K562 (cell line): ENCODE results near the gene CPZ. TPM values are rescaled to one million over a fixed set of nuclear protein-coding genes. Genes with fewer than 3 reads are reported as not detected.
A peak's percentile ranks its signal among the peaks of the same experiment; 100 is the strongest.

ENCODE experiments used
- ARNT ChIP-seq, 2 experiments: fragments of 450-650 bp; IDR thresholded peaks; 2 replicates each; pipeline ENCODE4 v1.6.1; 2016; ENCODE audit warnings: mild to moderate bottlenecking in 1 of 2
- BRD9 ChIP-seq: fragments of 450-650 bp; IDR thresholded peaks from 2 replicates; pipeline ENCODE4 v1.6.1; 2018; ENCODE audit warnings: low read depth; ENCODE audit not compliant: partially characterized antibody
- CSDE1 ChIP-seq, 2 experiments: fragments of 450-650 bp; IDR thresholded peaks; 2 replicates each; pipeline ENCODE4 v1.6.1; 2016; ENCODE audit warnings: mild to moderate bottlenecking in 1 of 2
- E2F4 ChIP-seq: sonication (generic); formaldehyde crosslinking; IDR thresholded peaks from 2 replicates; pipeline ENCODE4 v1.8.0; 2022; ENCODE audit warnings: mild to moderate bottlenecking, low read depth, missing genetic modification reagents
- HNRNPH1 ChIP-seq: fragments of 200-400 bp; formaldehyde crosslinking; optimal IDR thresholded peaks from 2 replicates; pipeline ENCODE3; 2017; ENCODE audit warnings: low read depth, mild to moderate bottlenecking, low read length, moderate library complexity
- HSF4 ChIP-seq: fragments of 250-450 bp; sonication (Bioruptor Pico); IDR thresholded peaks from 2 replicates; pipeline ENCODE4 v2.1.2; 2022; ENCODE audit warnings: mild to moderate bottlenecking, moderate library complexity, borderline replicate concordance
- LARP7 ChIP-seq: fragments of 450-650 bp; IDR thresholded peaks from 2 replicates; pipeline ENCODE4 v1.6.1; 2016
- MEIS2 ChIP-seq: fragments of 450-650 bp; IDR thresholded peaks from 2 replicates; pipeline ENCODE4 v1.6.1; 2014; ENCODE audit warnings: mild to moderate bottlenecking; ENCODE audit not compliant: partially characterized antibody
- MTA1 ChIP-seq: fragments of 450-650 bp; IDR thresholded peaks from 2 replicates; pipeline ENCODE4 v1.6.1; 2017; ENCODE audit warnings: borderline replicate concordance
- MYBL2 ChIP-seq, 2 experiments: fragments of 450-650 bp in 1 of 2; sonication (generic) in 1 of 2; formaldehyde crosslinking in 1 of 2; IDR thresholded peaks; 2 replicates each; pipeline versions ENCODE4 v1.6.1 to v1.8.1; 2017 to 2022; ENCODE audit warnings: borderline replicate concordance in 1 of 2, inconsistent platforms in 1 of 2, low read depth in 1 of 2, mild to moderate bottlenecking in 1 of 2, missing genetic modification reagents in 1 of 2, moderate library complexity in 1 of 2
- NCOA1 ChIP-seq: fragments of 450-650 bp; IDR thresholded peaks from 2 replicates; pipeline ENCODE4 v1.6.1; 2016; ENCODE audit warnings: low read depth
- NFRKB ChIP-seq: fragments of 450-650 bp; IDR thresholded peaks from 2 replicates; pipeline ENCODE4 v1.6.1; 2016; ENCODE audit warnings: low read depth
- PHB2 ChIP-seq: fragments of 450-650 bp; IDR thresholded peaks from 2 replicates; pipeline ENCODE4 v1.6.1; 2017; ENCODE audit warnings: low read depth
- POLR2A ChIP-seq: fragments of 450-650 bp; conservative IDR thresholded peaks from 2 replicates; pipeline ENCODE4 v1.6.1; 2016
- POLR2H ChIP-seq: IDR thresholded peaks from 2 replicates; pipeline ENCODE4 v1.6.1; 2016; ENCODE audit warnings: missing genetic modification characterization, low read depth, mild to moderate bottlenecking, control low read depth, missing compliant biosample characterization, moderate library complexity
- PREB ChIP-seq: sonication (generic); formaldehyde crosslinking; IDR thresholded peaks from 2 replicates; pipeline ENCODE4 v1.8.1; 2023; ENCODE audit warnings: mild to moderate bottlenecking, missing genetic modification reagents
- PTBP1 ChIP-seq: fragments of 200-400 bp; formaldehyde crosslinking; IDR thresholded peaks from 2 replicates; pipeline ENCODE4 v1.6.1; 2017; ENCODE audit warnings: low read depth, low read length
- RBM14 ChIP-seq: fragments of 200-400 bp; formaldehyde crosslinking; IDR thresholded peaks from 2 replicates; pipeline ENCODE4 v1.6.1; 2018; ENCODE audit warnings: low read depth, mild to moderate bottlenecking, low read length, moderate library complexity, borderline replicate concordance; ENCODE audit not compliant: insufficient read depth
- RBM39 ChIP-seq: fragments of 200-400 bp; formaldehyde crosslinking; optimal IDR thresholded peaks from 2 replicates; pipeline ENCODE3; 2018; ENCODE audit warnings: low read depth, low read length
- TCFL5 ChIP-seq: fragments of 250-450 bp; sonication (Bioruptor Pico); conservative IDR thresholded peaks from 2 replicates; pipeline ENCODE4 v1.6.1; 2021; ENCODE audit warnings: mild to moderate bottlenecking, moderate library complexity, matching md5 sums
- THRB ChIP-seq: fragments of 450-650 bp; formaldehyde crosslinking; conservative IDR thresholded peaks from 2 replicates; pipeline ENCODE4 v1.4.0; 2022; ENCODE audit warnings: mild to moderate bottlenecking, missing genetic modification characterization
- XRCC4 ChIP-seq: IDR thresholded peaks from one replicate; pipeline ENCODE4 v1.6.1; 2011; ENCODE audit not compliant: insufficient read depth, insufficient read length; ENCODE audit errors: extremely low read depth
- ZBTB34 ChIP-seq: fragments of 250-450 bp; sonication (Bioruptor Pico); IDR thresholded peaks from 2 replicates; pipeline ENCODE4 v1.8.0; 2021; ENCODE audit warnings: mild to moderate bottlenecking, moderate library complexity
- ZNF217 ChIP-seq: sonication (generic); formaldehyde crosslinking; IDR thresholded peaks from 2 replicates; pipeline ENCODE4 v1.8.0; 2022; ENCODE audit warnings: mild to moderate bottlenecking, missing genetic modification reagents
- ZNF311 ChIP-seq: fragments of 250-450 bp; sonication (Bioruptor Pico); IDR thresholded peaks from 2 replicates; pipeline ENCODE4 v1.4.0; 2020; ENCODE audit warnings: mild to moderate bottlenecking, moderate library complexity
- polyA plus RNA-seq, 8 experiments: library from polyadenylated mRNA; depleted of rRNA in 4 of 8; stranded (reverse) in 5 of 8; unstranded in 3 of 8; fragments of >200 nt; fragmentation: Nextera tagmentation in 2 of 8; fragmentation: Illumina TruSeq in 1 of 8; extraction: Ambion mirVana in 2 of 8; extraction: Trizol in 1 of 8; gene quantifications; 2 replicates each; pipeline versions ENCODE4 v1.2.1 to v1.2.3, GENCODE V29; 2011 to 2014; ENCODE audit warnings: inconsistent platforms in 1 of 8, missing spikeins in 1 of 8
- total RNA-seq, 7 experiments: library from RNA; depleted of rRNA in 6 of 7; stranded (reverse); fragments of >200 nt in 6 of 7; fragmentation: Illumina TruSeq in 2 of 7; extraction: Trizol in 2 of 7; gene quantifications; 2 replicates each; pipeline versions ENCODE4 v1.2.1 to v1.2.3, GENCODE V29; 2011 to 2021; ENCODE audit warnings: low replicate concordance in 1 of 7

Gene CPZ
- total and polyA plus RNA-seq, 9 of the 15 experiments (the other 6 are each of a cell fraction or from before 2014, with no cell fraction given) = 0.06 to 2.2 (median 1.2) TPM; not detected in 1

GRCh38 chr4:8547108-8547911 lies 45.3 kb upstream of the CPZ start (continued):
- no peak for TF ChIP-seq PHB2
- TF ChIP-seq HSF4 (CRISPR knock-in tag) = no peak
- no peak for TF ChIP-seq LARP7
- no peak for TF ChIP-seq ARNT (IDR thresholded peaks at IDR 0.05)
- TF ChIP-seq RBM39 = no peak
- TF ChIP-seq TCFL5 (CRISPR knock-in tag) = no peak
- TF ChIP-seq POLR2H = no peak
- no peak for TF ChIP-seq ZBTB34 (CRISPR knock-in tag)
- peak; percentile 88 for TF ChIP-seq BRD9
- no peak for TF ChIP-seq E2F4 (CRISPR knock-in tag)
- peak; percentile 63 for TF ChIP-seq MEIS2
- peak; percentile 50; the same call in 1 of the 2 replicates for TF ChIP-seq NFRKB
- TF ChIP-seq CSDE1 (IDR thresholded peaks at IDR 0.05) = 0 out of 4 replicates have a peak, but pooled peaks of 1 of the 2 experiments have one; percentile 18
- TF ChIP-seq PREB (CRISPR knock-in tag) = 0 out of 2 replicates have a peak, but pooled peaks have one; percentile 5
- no peak for TF ChIP-seq NCOA1
- no peak for TF ChIP-seq ZNF311 (CRISPR knock-in tag)
- TF ChIP-seq PTBP1 = 0 out of 2 replicates have a peak, but pooled peaks have one; percentile 64
- no peak for TF ChIP-seq POLR2A
- no peak for TF ChIP-seq XRCC4
- no peak for TF ChIP-seq HNRNPH1
- TF ChIP-seq ZNF217 = no peak
- TF ChIP-seq MTA1 = no peak
- TF ChIP-seq RBM14 = no peak
- no peak for TF ChIP-seq MYBL2 (IDR thresholded peaks at IDR 0.05; ENCODE audit: low read depth)
- no peak for TF ChIP-seq MYBL2 (CRISPR knock-in tag; IDR thresholded peaks at IDR 0.05; ENCODE audit: borderline replicate concordance)
- no peak for TF ChIP-seq THRB (CRISPR knock-in tag)
